HepG2 (cell line): ENCODE measurements around the gene OR1L4. TPM values are rescaled to one million over a fixed set of nuclear protein-coding genes. Genes with fewer than 3 reads are reported as not detected.

Experiments used
- ATAC-seq: fragments of 200-7000 bp; cut with Tn5 transposase; 3 replicates; pipeline ENCODE4 v1.9.1; 2020; ENCODE audit warnings: mild to moderate bottlenecking, moderate library complexity
- Bru-seq: library from RNA; stranded (reverse); fragments of 400-500 nt; gene quantifications from one replicate; lab custom pipeline; 2021; lab: Mats Ljungman, UMichigan
- BruChase-seq, 2 experiments: library from RNA; stranded (reverse); fragments of 400-500 nt; gene quantifications; one replicate each; lab custom pipeline; 2021; lab: Mats Ljungman, UMichigan
- BruUV-seq: library from RNA; stranded (reverse); fragments of 400-500 nt; replicated peaks from 2 replicates; lab custom pipeline; 2021; lab: Mats Ljungman, UMichigan
- CTCF ChIA-PET: fragments of 300-600 bp; formaldehyde crosslinking; extraction: SDS; loops from one replicate; lab custom pipeline; 2021; ENCODE audit warnings: low total read pairs, inconsistent platforms, low intra/inter-chr PET ratio; lab: Yijun Ruan, JAX
- POLR2A ChIA-PET: fragments of 350-600 bp; sonication (Branson Sonifier 250); formaldehyde crosslinking; loops from one replicate; lab custom pipeline; 2020; ENCODE audit warnings: antibody characterized with exemption, inconsistent platforms; lab: Yijun Ruan, JAX
- DNase-seq: peaks from one replicate; pipeline ENCODE4 v3.0.0-alpha.2; 2015; ENCODE audit warnings: low spot score
- FAIRE-seq: peaks from 3 replicates; lab custom pipeline; 2011; peaks lifted over from hg19 to GRCh38; lab: Jason Lieb, UNC
- H2AFZ ChIP-seq: one replicate; pipeline ENCODE4 v1.6.1; 2011; ENCODE audit warnings: low read length, inconsistent platforms
- H3K27ac ChIP-seq: fragments of 300-600 bp; 3 replicates; pipeline ENCODE4 v1.8.0; 2011; ENCODE audit warnings: mixed run types, mild to moderate bottlenecking, mixed read lengths, low read length, inconsistent platforms; ENCODE audit not compliant: insufficient read depth; ENCODE audit errors: extremely low read length
- H3K27me3 ChIP-seq, 2 experiments: fragments of 200-600 bp in 1 of 2; 2 replicates in 1 of 2; 3 replicates in 1 of 2; pipeline versions ENCODE4 v1.6.0 to v1.8.0; 2011; ENCODE audit warnings: low read length in 2 of 2, mild to moderate bottlenecking in 2 of 2, moderate library complexity in 2 of 2, inconsistent platforms in 1 of 2; ENCODE audit not compliant: insufficient read depth in 2 of 2, control insufficient read depth in 1 of 2
- H3K36me3 ChIP-seq, 2 experiments: fragments of 200-600 bp in 1 of 2; replicated peaks in 1 of 2; 2 replicates in 1 of 2; 3 replicates in 1 of 2; pipeline versions ENCODE4 v1.5.1 to v1.8.0; 2011; ENCODE audit warnings: low read length in 2 of 2, inconsistent platforms in 1 of 2; ENCODE audit not compliant: insufficient read depth in 2 of 2, control insufficient read depth in 1 of 2
- H3K4me1 ChIP-seq: 2 replicates; pipeline ENCODE4 v1.5.1; 2012; ENCODE audit warnings: low read length, inconsistent platforms; ENCODE audit not compliant: insufficient read depth
- H3K4me2 ChIP-seq: 2 replicates; pipeline ENCODE4 v1.6.0; 2011; ENCODE audit warnings: low read depth, low read length, inconsistent platforms
- H3K4me3 ChIP-seq, 3 experiments: fragments of 200-600 bp in 1 of 3; sonication (generic), shearing (Covaris generic) in 1 of 3; replicated peaks in 1 of 3; 2 replicates each; pipeline ENCODE4 v1.5.1; 2011 to 2016; ENCODE audit warnings: low read length in 3 of 3, inconsistent platforms in 2 of 3, low read depth in 2 of 3, mild to moderate bottlenecking in 2 of 3, control low read depth in 1 of 3, mixed read lengths in 1 of 3; ENCODE audit not compliant: insufficient read depth in 1 of 3
- H3K79me2 ChIP-seq: one replicate; pipeline ENCODE4 v1.6.1; 2011; ENCODE audit warnings: low read length, inconsistent platforms; ENCODE audit not compliant: insufficient read depth
- H3K9ac ChIP-seq: 2 replicates; pipeline ENCODE4 v1.6.0; 2011; ENCODE audit warnings: mild to moderate bottlenecking, low read depth, low read length, inconsistent platforms; ENCODE audit not compliant: insufficient read depth
- H3K9me3 ChIP-seq: 2 replicates; pipeline ENCODE4 v1.5.1; 2012; ENCODE audit warnings: mild to moderate bottlenecking, low read length
- H4K20me1 ChIP-seq: 2 replicates; pipeline ENCODE4 v1.6.0; 2011; ENCODE audit warnings: inconsistent platforms, mild to moderate bottlenecking, low read length, moderate library complexity; ENCODE audit not compliant: insufficient read depth
- CBFB ChIP-seq: sonication (generic); formaldehyde crosslinking; IDR thresholded peaks from 2 replicates; pipeline ENCODE4 v1.4.0; 2020; ENCODE audit warnings: missing genetic modification reagents
- FOSL1 ChIP-seq: sonication (generic); formaldehyde crosslinking; IDR thresholded peaks from 2 replicates; pipeline ENCODE4 v1.9.0; 2021; ENCODE audit warnings: missing genetic modification reagents, borderline replicate concordance
- GABPA ChIP-seq, 2 experiments: IDR thresholded peaks; 2 replicates each; pipeline ENCODE4 v1.6.1; 2011 to 2016; ENCODE audit warnings: low read depth in 2 of 2, low read length in 1 of 2, missing biosample characterization in 1 of 2, missing genetic modification characterization in 1 of 2
- GLI4 ChIP-seq: sonication (generic); formaldehyde crosslinking; IDR thresholded peaks from 2 replicates; pipeline ENCODE4 v1.5.1; 2020; ENCODE audit warnings: missing genetic modification reagents, mild to moderate bottlenecking, moderate library complexity, borderline replicate concordance
- IKZF4 ChIP-seq: sonication (generic); formaldehyde crosslinking; IDR thresholded peaks from 2 replicates; pipeline ENCODE4 v1.5.1; 2020; ENCODE audit warnings: borderline replicate concordance, mild to moderate bottlenecking, low read depth, missing genetic modification reagents; ENCODE audit errors: not compliant biosample characterization
- NFE2L1 ChIP-seq: sonication (generic); formaldehyde crosslinking; IDR thresholded peaks from 2 replicates; pipeline ENCODE4 v1.4.0; 2020; ENCODE audit warnings: missing genetic modification reagents, mild to moderate bottlenecking, borderline replicate concordance
- NFRKB ChIP-seq: fragments of 450-650 bp; IDR thresholded peaks from 2 replicates; pipeline ENCODE4 v1.6.1; 2017
- U2AF2 ChIP-seq: fragments of 200-400 bp; formaldehyde crosslinking; IDR thresholded peaks from 2 replicates; pipeline ENCODE4 v1.6.1; 2017; ENCODE audit warnings: low read depth, mild to moderate bottlenecking, low read length
- WGBS: methylation state at CpG from one replicate; pipeline ENCODE4 v1.1.6; 2017; ENCODE audit warnings: low lambda C conversion rate; 5-methylcytosine and 5-hydroxymethylcytosine counted together
- in situ Hi-C: cut with HindIII; loops from 2 replicates; pipeline ENCODE4 v1.10.0; 2017; ENCODE audit warnings: low pct_unique_long_range_greater_than_20kb; ENCODE audit not compliant: extremely low pct_ligation_motif_present
- intact Hi-C: fragments of 100-400 bp; cut with micrococcal nuclease; formaldehyde crosslinking; loops from one replicate; pipeline ENCODE4 v1.10.0; 2022; ENCODE audit not compliant: unreplicated experiment
- long read RNA-seq, 2 experiments: library from RNA in 1 of 2; library from polyadenylated mRNA in 1 of 2; stranded (forward) in 1 of 2; unstranded in 1 of 2; transcript quantifications; one replicate each; pipeline ENCODE4 v2.0.0, GENCODE V29; 2019 to 2022
- polyA minus RNA-seq, 3 experiments: library from RNA; depleted of rRNA, polyadenylated mRNA; stranded (reverse); fragments of >200 nt; gene quantifications; 2 replicates each; pipeline ENCODE4 v1.2.3, GENCODE V29; 2011; ENCODE audit warnings: low replicate concordance in 1 of 3
- polyA plus RNA-seq, 8 experiments: library from polyadenylated mRNA; depleted of rRNA in 3 of 8; stranded (reverse) in 7 of 8; unstranded in 1 of 8; fragments of >200 nt; fragmentation: Illumina TruSeq in 4 of 8; extraction: Trizol in 4 of 8; gene quantifications; 2 replicates each; pipeline versions ENCODE4 v1.2.1 to v1.2.3, GENCODE V29; 2011 to 2016; ENCODE audit warnings: low read depth in 4 of 8, missing spikeins in 1 of 8, mixed read lengths in 1 of 8; ENCODE audit not compliant: insufficient read depth in 1 of 8
- total RNA-seq, 5 experiments: library from RNA; depleted of rRNA; stranded (reverse); fragments of >200 nt; fragmentation: Illumina TruSeq; extraction: Trizol; gene quantifications; 2 replicates each; pipeline ENCODE4 v1.2.3, GENCODE V29; 2016; ENCODE audit warnings: low read depth in 1 of 5
- TF ChIP-seq, protein P1 (sequence below): sonication (generic); formaldehyde crosslinking; IDR thresholded peaks from 2 replicates; pipeline ENCODE4 v1.8.0; 2023; ENCODE audit warnings: mild to moderate bottlenecking, missing genetic modification reagents
- TF ChIP-seq, protein P2 (sequence below): sonication (generic); formaldehyde crosslinking; IDR thresholded peaks from 2 replicates; pipeline ENCODE4; 2020; ENCODE audit warnings: missing genetic modification reagents, mild to moderate bottlenecking, borderline replicate concordance

Gene OR1L4, protein sequence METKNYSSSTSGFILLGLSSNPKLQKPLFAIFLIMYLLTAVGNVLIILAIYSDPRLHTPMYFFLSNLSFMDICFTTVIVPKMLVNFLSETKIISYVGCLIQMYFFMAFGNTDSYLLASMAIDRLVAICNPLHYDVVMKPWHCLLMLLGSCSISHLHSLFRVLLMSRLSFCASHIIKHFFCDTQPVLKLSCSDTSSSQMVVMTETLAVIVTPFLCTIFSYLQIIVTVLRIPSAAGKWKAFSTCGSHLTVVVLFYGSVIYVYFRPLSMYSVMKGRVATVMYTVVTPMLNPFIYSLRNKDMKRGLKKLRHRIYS
- total RNA-seq (2016; rRNA removed; fragmentation: Illumina TruSeq; extraction: Trizol), result not detected in 2 replicates
- total RNA-seq (2016; cell fraction: cytosol; rRNA removed; fragmentation: Illumina TruSeq; extraction: Trizol; ENCODE audit: low read depth), result not detected in 2 replicates
- total RNA-seq (2016; cell fraction: insoluble cytoplasmic fraction; rRNA removed; fragmentation: Illumina TruSeq; extraction: Trizol), result not detected in 2 replicates
- total RNA-seq (2016; cell fraction: membrane; rRNA removed; fragmentation: Illumina TruSeq; extraction: Trizol), result not detected in 2 replicates
- not detected in 2 replicates for total RNA-seq (2016; cell fraction: nucleus; rRNA removed; fragmentation: Illumina TruSeq; extraction: Trizol)
- polyA plus RNA-seq (2011; rRNA removed), result not detected in 2 replicates
- not detected in 2 replicates for polyA plus RNA-seq (2011; cell fraction: cytosol; rRNA removed)
- polyA plus RNA-seq (2011; cell fraction: nucleus; rRNA removed), result not detected in 2 replicates
- not detected in 2 replicates for polyA plus RNA-seq (2012)
- not detected in 2 replicates for polyA plus RNA-seq (2016; cell fraction: cytosol; fragmentation: Illumina TruSeq; extraction: Trizol; ENCODE audit: low read depth)
- not detected in 2 replicates for polyA plus RNA-seq (2016; cell fraction: insoluble cytoplasmic fraction; fragmentation: Illumina TruSeq; extraction: Trizol; ENCODE audit: low read depth)
- polyA plus RNA-seq (2016; cell fraction: membrane; fragmentation: Illumina TruSeq; extraction: Trizol; ENCODE audit: low read depth), result not detected in 2 replicates
- polyA plus RNA-seq (2016; cell fraction: nucleus; fragmentation: Illumina TruSeq; extraction: Trizol; ENCODE audit: insufficient read depth, low read depth), result not detected in 2 replicates
- not detected in 2 replicates for polyA minus RNA-seq (2011; rRNA and poly(A)+ RNA removed; ENCODE audit: low replicate concordance)
- not detected in 2 replicates for polyA minus RNA-seq (2011; cell fraction: cytosol; rRNA and poly(A)+ RNA removed)
- polyA minus RNA-seq (2011; cell fraction: nucleus; rRNA and poly(A)+ RNA removed), result not detected in 2 replicates
- Bru-seq, nascent RNA, result not detected
- not detected for BruChase-seq, experiment 1, labeled RNA remaining after a 6-hour chase
- BruChase-seq, experiment 2, labeled RNA remaining after a 2-hour chase, result not detected
- long read RNA-seq, experiment 1, result 0 reads
- long read RNA-seq, experiment 2, result 0 reads

DNA sequence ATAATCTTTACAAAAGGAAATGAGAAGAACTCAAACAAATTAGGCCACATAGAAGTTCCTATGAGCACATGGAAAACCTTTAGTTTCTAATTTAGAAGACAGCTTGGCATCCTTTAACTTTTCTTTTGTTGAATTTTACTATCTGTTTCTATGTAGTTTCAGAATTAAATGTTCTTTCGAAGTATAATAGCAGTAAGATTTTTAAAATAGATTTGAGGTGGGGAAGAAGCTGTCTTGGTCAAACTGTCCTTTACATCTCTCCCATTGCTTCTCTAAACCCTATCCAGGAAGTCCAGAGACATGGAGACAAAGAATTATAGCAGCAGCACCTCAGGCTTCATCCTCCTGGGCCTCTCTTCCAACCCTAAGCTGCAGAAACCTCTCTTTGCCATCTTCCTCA is at the start of gene OR1L4:
TSS of gene OR1L4 (plus strand) at position 301 of the 400 bp plus-strand sequence. CDS start at position 301, 0 bp downstream.
- in situ Hi-C loops, result no loop called here
- Histone ChIP-seq H3K4me3 (no peak within 1 kb of the TSS), H2AFZ (no peak within 1 kb of the TSS), H3K4me1 (peaks cover 12% of the 10 kb centered on the region), H3K27ac (no peak within 1 kb of the TSS), H4K20me1 (no peaks in the 10 kb centered on the region), H3K36me3 (no peaks in the 10 kb centered on the region), H3K79me2 (no peaks in the 10 kb centered on the region), H3K4me2 (no peak within 1 kb of the TSS), H3K9me3 (peaks cover 25% of the 10 kb centered on the region), H3K27me3 (no peaks in the 10 kb centered on the region), H3K9ac (no peak within 1 kb of the TSS)
- TF ChIP-seq GABPA (IDR thresholded peaks at IDR 0.05; ENCODE audit: low read depth, low read length) (no peak), GABPA (CRISPR knock-in tag; IDR thresholded peaks at IDR 0.05; ENCODE audit: low read depth) (no peak), CBFB (no peak), GLI4 (CRISPR knock-in tag) (no peak), U2AF2 (no peak), FOSL1 (CRISPR knock-in tag) (no peak), NFE2L1 (CRISPR knock-in tag) (no peak), IKZF4 (CRISPR knock-in tag) (no peak), NFRKB (no peak)
- TF ChIP-seq, protein P1, sequence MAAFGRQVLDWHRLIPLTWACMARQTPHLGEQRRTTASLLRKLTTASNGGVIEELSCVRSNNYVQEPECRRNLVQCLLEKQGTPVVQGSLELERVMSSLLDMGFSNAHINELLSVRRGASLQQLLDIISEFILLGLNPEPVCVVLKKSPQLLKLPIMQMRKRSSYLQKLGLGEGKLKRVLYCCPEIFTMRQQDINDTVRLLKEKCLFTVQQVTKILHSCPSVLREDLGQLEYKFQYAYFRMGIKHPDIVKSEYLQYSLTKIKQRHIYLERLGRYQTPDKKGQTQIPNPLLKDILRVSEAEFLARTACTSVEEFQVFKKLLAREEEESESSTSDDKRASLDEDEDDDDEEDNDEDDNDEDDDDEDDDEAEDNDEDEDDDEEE (CRISPR knock-in tag), result no peak
- TF ChIP-seq, protein P2, sequence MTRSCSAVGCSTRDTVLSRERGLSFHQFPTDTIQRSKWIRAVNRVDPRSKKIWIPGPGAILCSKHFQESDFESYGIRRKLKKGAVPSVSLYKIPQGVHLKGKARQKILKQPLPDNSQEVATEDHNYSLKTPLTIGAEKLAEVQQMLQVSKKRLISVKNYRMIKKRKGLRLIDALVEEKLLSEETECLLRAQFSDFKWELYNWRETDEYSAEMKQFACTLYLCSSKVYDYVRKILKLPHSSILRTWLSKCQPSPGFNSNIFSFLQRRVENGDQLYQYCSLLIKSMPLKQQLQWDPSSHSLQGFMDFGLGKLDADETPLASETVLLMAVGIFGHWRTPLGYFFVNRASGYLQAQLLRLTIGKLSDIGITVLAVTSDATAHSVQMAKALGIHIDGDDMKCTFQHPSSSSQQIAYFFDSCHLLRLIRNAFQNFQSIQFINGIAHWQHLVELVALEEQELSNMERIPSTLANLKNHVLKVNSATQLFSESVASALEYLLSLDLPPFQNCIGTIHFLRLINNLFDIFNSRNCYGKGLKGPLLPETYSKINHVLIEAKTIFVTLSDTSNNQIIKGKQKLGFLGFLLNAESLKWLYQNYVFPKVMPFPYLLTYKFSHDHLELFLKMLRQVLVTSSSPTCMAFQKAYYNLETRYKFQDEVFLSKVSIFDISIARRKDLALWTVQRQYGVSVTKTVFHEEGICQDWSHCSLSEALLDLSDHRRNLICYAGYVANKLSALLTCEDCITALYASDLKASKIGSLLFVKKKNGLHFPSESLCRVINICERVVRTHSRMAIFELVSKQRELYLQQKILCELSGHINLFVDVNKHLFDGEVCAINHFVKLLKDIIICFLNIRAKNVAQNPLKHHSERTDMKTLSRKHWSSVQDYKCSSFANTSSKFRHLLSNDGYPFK (CRISPR knock-in tag), result no peak
- CTCF ChIA-PET, result no interaction called here
- WGBS, result 3% methylated on average over 1 of the region's 1 CpG
- FAIRE-seq (no peak), ATAC-seq (no peak), DNase-seq (no peak)
- intact Hi-C loops, result no loop called here
- POLR2A ChIA-PET, result no interaction called here
- no TSS peak for BruUV-seq
